ENCODE results near the gene IRS4.

IRS4 gene

GRCh38 chrX:108736509-108737479 is at the start of gene IRS4:
Gene IRS4, minus strand, starts transcription at chrX:108736563.
- H3K4me1 ChIP-seq (ENCODE audit: control insufficient read depth, insufficient read depth, low read length) = peaks cover 11% of the 10 kb centered on the region
- peak within 1 kb of the TSS; percentile 86 for H3K4me3 ChIP-seq (ENCODE audit: low read depth, low read length)
- H3K27me3 ChIP-seq (ENCODE audit: control insufficient read depth, insufficient read depth, low read length) = peaks cover 42% of the 10 kb centered on the region
- H3K9ac ChIP-seq (ENCODE audit: low read depth, low read length) = peak within 1 kb of the TSS; percentile 57
- H3K9me3 ChIP-seq (ENCODE audit: control insufficient read depth, insufficient read depth, low read length) = no peaks in the 10 kb centered on the region
- H3K36me3 ChIP-seq (ENCODE audit: control insufficient read depth, insufficient read depth, low read length) = no peaks in the 10 kb centered on the region

- no peak overlapping the region for H3K4me3 ChIP-seq (ENCODE audit: low read depth, low read length)
- H3K4me1 ChIP-seq (ENCODE audit: control insufficient read depth, insufficient read depth, low read length) = no peaks in the 10 kb centered on the region
- no peaks in the 10 kb centered on the region for H3K9me3 ChIP-seq (ENCODE audit: control insufficient read depth, insufficient read depth, low read length)
- H3K27me3 ChIP-seq (ENCODE audit: control insufficient read depth, insufficient read depth, low read length) = no peaks in the 10 kb centered on the region
- H3K36me3 ChIP-seq (ENCODE audit: control insufficient read depth, insufficient read depth, low read length) = no peaks in the 10 kb centered on the region
- no peak overlapping the region for H3K9ac ChIP-seq (ENCODE audit: low read depth, low read length)
Observed at GRCh38 chrX:108772549-108772948, 36.2 kb upstream of the IRS4 start.

- Histone ChIP-seq H3K36me3 (ENCODE audit: control insufficient read depth, insufficient read depth, low read length) (no peaks in the 10 kb centered on the region), H3K9me3 (ENCODE audit: control insufficient read depth, insufficient read depth, low read length) (no peaks in the 10 kb centered on the region), H3K9ac (ENCODE audit: low read depth, low read length) (no peak overlapping the region), H3K4me3 (ENCODE audit: low read depth, low read length) (no peak overlapping the region), H3K4me1 (ENCODE audit: control insufficient read depth, insufficient read depth, low read length) (no peaks in the 10 kb centered on the region), H3K27me3 (ENCODE audit: control insufficient read depth, insufficient read depth, low read length) (no peaks in the 10 kb centered on the region)
Observed at GRCh38 chrX:108763559-108763958, 27.2 kb upstream of the IRS4 start.

DNA sequence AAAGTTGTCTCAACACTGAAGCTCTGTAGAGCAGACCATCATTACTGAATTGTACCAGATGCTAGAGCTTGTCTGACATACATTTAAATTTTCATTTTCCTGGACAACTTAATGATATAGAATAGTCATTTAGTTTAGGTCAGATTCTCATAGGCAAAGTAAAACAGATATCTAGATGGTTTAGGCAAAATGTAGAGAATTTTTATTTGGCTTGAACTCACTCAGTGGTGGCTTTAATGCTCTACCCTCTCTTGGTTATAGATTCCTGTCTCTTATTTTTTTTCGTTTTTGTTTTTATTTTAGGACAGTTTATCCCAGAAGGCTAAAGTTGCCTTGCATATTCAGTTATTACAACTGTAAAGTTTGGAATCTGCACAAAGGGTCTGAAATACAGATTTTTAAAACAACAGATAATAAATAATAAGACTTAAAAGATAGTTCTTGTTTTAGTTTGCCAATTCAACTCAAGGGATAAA is 4.0 kb upstream of the IRS4 start:
- Histone ChIP-seq H3K9ac (ENCODE audit: low read depth, low read length) (no peak overlapping the region), H3K36me3 (ENCODE audit: control insufficient read depth, insufficient read depth, low read length) (no peaks in the 10 kb centered on the region), H3K27me3 (ENCODE audit: control insufficient read depth, insufficient read depth, low read length) (peaks cover 7% of the 10 kb centered on the region), H3K4me3 (ENCODE audit: low read depth, low read length) (no peak overlapping the region), H3K9me3 (ENCODE audit: control insufficient read depth, insufficient read depth, low read length) (no peaks in the 10 kb centered on the region), H3K4me1 (ENCODE audit: control insufficient read depth, insufficient read depth, low read length) (no peaks in the 10 kb centered on the region)

- peaks cover 7% of the 10 kb centered on the region for H3K4me1 ChIP-seq (ENCODE audit: control insufficient read depth, insufficient read depth, low read length)
- H3K27me3 ChIP-seq (ENCODE audit: control insufficient read depth, insufficient read depth, low read length) = peaks cover 33% of the 10 kb centered on the region
- H3K9me3 ChIP-seq (ENCODE audit: control insufficient read depth, insufficient read depth, low read length) = no peaks in the 10 kb centered on the region
- H3K4me3 ChIP-seq (ENCODE audit: low read depth, low read length) = peak overlapping the region; percentile 86
- no peak overlapping the region for H3K9ac ChIP-seq (ENCODE audit: low read depth, low read length)
- no peaks in the 10 kb centered on the region for H3K36me3 ChIP-seq (ENCODE audit: control insufficient read depth, insufficient read depth, low read length)
Observed at GRCh38 chrX:108737754-108738153, 1.4 kb upstream of the IRS4 start.

GRCh38 chrX:108735679-108736508 is 469 bp downstream of the IRS4 start:
- H3K36me3 ChIP-seq (ENCODE audit: control insufficient read depth, insufficient read depth, low read length) = no peaks in the 10 kb centered on the region
- H3K4me1 ChIP-seq (ENCODE audit: control insufficient read depth, insufficient read depth, low read length) = peaks cover 17% of the 10 kb centered on the region
- peak overlapping the region; percentile 68 for H3K4me3 ChIP-seq (ENCODE audit: low read depth, low read length)
- H3K9ac ChIP-seq (ENCODE audit: low read depth, low read length) = peak overlapping the region; percentile 19
- H3K27me3 ChIP-seq (ENCODE audit: control insufficient read depth, insufficient read depth, low read length) = peaks cover 45% of the 10 kb centered on the region
- no peaks in the 10 kb centered on the region for H3K9me3 ChIP-seq (ENCODE audit: control insufficient read depth, insufficient read depth, low read length)

- Histone ChIP-seq H3K36me3 (ENCODE audit: control insufficient read depth, insufficient read depth, low read length) (no peaks in the 10 kb centered on the region), H3K4me3 (ENCODE audit: low read depth, low read length) (peak overlapping the region; percentile 68), H3K4me1 (ENCODE audit: control insufficient read depth, insufficient read depth, low read length) (peaks cover 22% of the 10 kb centered on the region), H3K27me3 (ENCODE audit: control insufficient read depth, insufficient read depth, low read length) (peaks cover 45% of the 10 kb centered on the region), H3K9me3 (ENCODE audit: control insufficient read depth, insufficient read depth, low read length) (no peaks in the 10 kb centered on the region), H3K9ac (ENCODE audit: low read depth, low read length) (no peak overlapping the region)
Observed at GRCh38 chrX:108735091-108735678, 1.2 kb downstream of the IRS4 start.

- H3K36me3 ChIP-seq (ENCODE audit: control insufficient read depth, insufficient read depth, low read length) = no peaks in the 10 kb centered on the region
- H3K9me3 ChIP-seq (ENCODE audit: control insufficient read depth, insufficient read depth, low read length) = no peaks in the 10 kb centered on the region
- peaks cover 26% of the 10 kb centered on the region for H3K4me1 ChIP-seq (ENCODE audit: control insufficient read depth, insufficient read depth, low read length)
- peaks cover 45% of the 10 kb centered on the region for H3K27me3 ChIP-seq (ENCODE audit: control insufficient read depth, insufficient read depth, low read length)
- no peak overlapping the region for H3K9ac ChIP-seq (ENCODE audit: low read depth, low read length)
- H3K4me3 ChIP-seq (ENCODE audit: low read depth, low read length) = peak overlapping the region; percentile 68
Observed at GRCh38 chrX:108734426-108734825, 1.9 kb downstream of the IRS4 start.

DNA sequence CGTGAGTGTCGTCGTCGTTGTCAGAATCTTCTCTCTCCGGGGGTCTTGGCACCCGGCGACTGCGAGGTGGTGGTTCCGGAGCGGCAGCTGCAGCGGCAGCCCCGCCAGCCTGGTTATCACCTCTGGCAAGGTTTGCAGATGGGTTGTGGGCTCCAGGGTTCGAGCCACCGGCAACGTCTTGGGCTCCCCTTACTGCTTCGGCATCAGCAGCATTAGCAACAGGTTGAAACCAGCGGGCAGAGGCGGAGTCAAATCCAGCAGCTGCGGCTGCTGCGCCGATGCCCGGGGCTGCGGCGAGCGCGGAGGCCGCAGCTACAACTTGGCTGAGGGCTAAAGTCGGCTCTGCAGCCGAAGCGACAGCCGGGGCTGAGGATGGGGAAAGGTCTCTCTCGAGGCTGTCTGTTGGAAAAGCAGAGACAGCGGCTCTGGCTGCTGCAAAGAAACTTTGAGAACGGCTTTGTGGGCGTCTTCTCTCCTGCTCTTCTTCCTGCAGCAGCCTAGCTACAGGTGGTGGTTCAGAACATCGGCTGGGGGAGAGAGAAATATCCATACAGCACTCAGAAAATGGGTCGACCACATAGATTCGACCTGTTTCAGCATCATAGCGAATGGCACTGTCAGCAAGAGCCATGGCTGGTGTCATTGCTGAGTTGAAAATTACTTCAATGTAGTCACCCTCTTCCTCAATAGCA is 3.6 kb downstream of the IRS4 start:
- H3K36me3 ChIP-seq (ENCODE audit: control insufficient read depth, insufficient read depth, low read length) = no peaks in the 10 kb centered on the region
- peak overlapping the region; percentile 65 for H3K4me3 ChIP-seq (ENCODE audit: low read depth, low read length)
- peaks cover 33% of the 10 kb centered on the region for H3K4me1 ChIP-seq (ENCODE audit: control insufficient read depth, insufficient read depth, low read length)
- no peak overlapping the region for H3K9ac ChIP-seq (ENCODE audit: low read depth, low read length)
- H3K27me3 ChIP-seq (ENCODE audit: control insufficient read depth, insufficient read depth, low read length) = peaks cover 45% of the 10 kb centered on the region
- H3K9me3 ChIP-seq (ENCODE audit: control insufficient read depth, insufficient read depth, low read length) = no peaks in the 10 kb centered on the region

DNA sequence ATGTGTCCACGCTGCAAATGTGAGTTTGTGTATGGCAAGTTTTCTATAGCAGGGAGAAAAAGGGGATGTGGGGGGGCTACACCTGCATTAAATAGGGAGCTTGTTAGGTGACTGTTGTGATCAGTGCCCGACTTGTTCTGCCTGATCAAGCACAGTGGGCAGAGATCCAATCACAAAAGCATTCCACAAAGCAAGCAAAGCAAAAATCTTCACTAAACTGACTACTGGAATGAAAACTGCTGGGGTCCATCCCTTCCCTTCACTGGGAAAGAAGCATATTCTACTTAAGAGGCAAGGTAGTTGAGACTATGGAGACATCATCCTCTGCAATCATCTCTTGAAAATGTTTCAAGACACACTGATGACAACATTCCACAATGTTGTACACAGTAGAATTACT is 5.2 kb downstream of the IRS4 start:
- H3K4me3 ChIP-seq (ENCODE audit: low read depth, low read length) = peak overlapping the region; percentile 65
- H3K27me3 ChIP-seq (ENCODE audit: control insufficient read depth, insufficient read depth, low read length) = peaks cover 45% of the 10 kb centered on the region
- H3K9ac ChIP-seq (ENCODE audit: low read depth, low read length) = no peak overlapping the region
- H3K4me1 ChIP-seq (ENCODE audit: control insufficient read depth, insufficient read depth, low read length) = peaks cover 36% of the 10 kb centered on the region
- no peaks in the 10 kb centered on the region for H3K36me3 ChIP-seq (ENCODE audit: control insufficient read depth, insufficient read depth, low read length)
- no peaks in the 10 kb centered on the region for H3K9me3 ChIP-seq (ENCODE audit: control insufficient read depth, insufficient read depth, low read length)

GRCh38 chrX:108726748-108727147 is 9.6 kb downstream of the IRS4 start:
- H3K4me1 ChIP-seq (ENCODE audit: control insufficient read depth, insufficient read depth, low read length) = peaks cover 46% of the 10 kb centered on the region
- no peak overlapping the region for H3K4me3 ChIP-seq (ENCODE audit: low read depth, low read length)
- H3K36me3 ChIP-seq (ENCODE audit: control insufficient read depth, insufficient read depth, low read length) = no peaks in the 10 kb centered on the region
- H3K27me3 ChIP-seq (ENCODE audit: control insufficient read depth, insufficient read depth, low read length) = peaks cover 3% of the 10 kb centered on the region
- no peak overlapping the region for H3K9ac ChIP-seq (ENCODE audit: low read depth, low read length)
- H3K9me3 ChIP-seq (ENCODE audit: control insufficient read depth, insufficient read depth, low read length) = no peaks in the 10 kb centered on the region
